HCEC 1CT (cell line): ENCODE measurements around the gene SHISA3.

Experiments used
- DNase-seq: peaks from one replicate; pipeline ENCODE4 v3.0.0-alpha.2; 2017

The SHISA3 gene

GRCh38 chr4:42392436-42392835, 4.9 kb upstream of the SHISA3 start:
- no peak for DNase-seq

- DNase-seq: no peak
Measured at GRCh38 chr4:42395595-42395994, 1.7 kb upstream of the SHISA3 start.

GRCh38 chr4:42396361-42396751, 932 bp upstream of the SHISA3 start:
- DNase-seq: no peak

GRCh38 chr4:42397635-42398170, 415 bp downstream of the SHISA3 start:
- no peak for DNase-seq

DNA sequence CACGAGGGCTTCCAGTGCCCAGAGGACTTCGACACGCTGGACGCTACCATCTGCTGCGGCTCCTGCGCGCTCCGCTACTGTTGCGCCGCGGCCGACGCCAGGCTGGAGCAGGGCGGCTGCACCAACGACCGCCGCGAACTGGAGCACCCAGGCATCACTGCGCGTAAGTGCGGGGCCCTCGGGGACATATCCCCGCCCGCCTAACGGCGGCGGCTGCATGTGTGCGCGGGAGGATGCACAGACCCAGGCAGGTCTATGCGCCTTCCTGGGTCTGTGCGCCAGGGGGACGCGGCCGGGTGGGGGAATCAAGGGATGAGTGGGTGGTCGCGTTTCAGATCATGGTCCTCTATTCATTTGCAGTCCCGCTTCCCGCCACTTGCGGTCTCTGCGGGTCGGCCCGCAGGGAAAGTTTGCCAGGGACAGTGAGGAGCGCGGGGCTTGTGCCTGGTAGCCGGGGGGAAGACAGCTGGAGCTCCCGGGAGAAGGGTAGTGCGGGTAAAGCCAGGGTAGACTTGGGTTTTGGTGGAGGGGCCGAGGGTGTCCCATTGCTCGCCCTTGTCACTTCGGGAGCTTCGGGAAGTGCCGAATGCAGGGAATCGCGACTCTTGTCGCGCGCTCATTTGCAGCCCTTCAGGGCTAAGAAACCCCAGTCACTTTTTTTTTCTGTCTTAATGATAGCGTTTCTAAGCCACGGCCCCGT, 1.0 kb downstream of the SHISA3 start:
- DNase-seq: no peak

DNA sequence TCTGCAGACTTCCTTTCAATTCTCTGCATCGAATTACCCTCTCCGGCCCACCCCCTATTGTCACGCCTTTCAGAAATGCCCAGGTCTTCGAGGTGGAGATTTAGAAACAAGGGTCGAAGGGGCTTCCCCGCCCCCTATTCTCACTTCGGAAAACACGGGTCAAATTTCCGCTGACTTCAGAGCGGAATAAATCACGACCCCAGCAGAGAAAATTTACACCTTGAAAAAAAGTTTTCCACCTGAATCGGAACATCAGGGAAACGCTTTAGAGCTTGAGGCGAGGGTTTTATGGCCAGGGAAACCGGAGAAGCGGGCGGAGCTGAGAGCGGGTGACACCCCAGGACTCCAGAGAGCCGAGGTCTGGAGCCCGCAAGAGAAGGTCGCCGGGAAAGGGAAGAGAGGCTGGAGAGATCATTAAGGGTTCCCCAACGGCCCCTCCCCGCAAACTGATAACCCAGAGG, 1.6 kb downstream of the SHISA3 start:
- no peak for DNase-seq

- DNase-seq: no peak
Measured at GRCh38 chr4:42399393-42399792, 2.1 kb downstream of the SHISA3 start.

DNA sequence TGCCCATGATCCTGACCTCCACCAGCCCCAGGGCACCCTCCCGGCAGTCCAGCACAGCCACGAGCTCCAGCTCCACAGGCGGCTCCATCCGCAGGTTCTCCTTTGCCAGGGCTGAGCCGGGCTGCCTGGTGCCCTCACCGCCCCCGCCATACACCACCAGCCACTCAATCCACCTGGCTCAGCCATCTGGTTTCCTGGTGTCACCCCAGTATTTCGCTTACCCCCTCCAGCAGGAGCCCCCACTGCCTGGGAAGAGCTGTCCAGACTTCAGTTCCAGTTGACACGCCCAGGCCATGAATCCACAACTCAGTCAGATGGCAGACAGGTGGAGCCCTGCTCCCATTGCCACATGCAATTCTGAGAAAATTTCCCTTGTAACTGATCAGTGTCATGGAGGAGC, 3.9 kb downstream of the SHISA3 start:
- no peak for DNase-seq

DNA sequence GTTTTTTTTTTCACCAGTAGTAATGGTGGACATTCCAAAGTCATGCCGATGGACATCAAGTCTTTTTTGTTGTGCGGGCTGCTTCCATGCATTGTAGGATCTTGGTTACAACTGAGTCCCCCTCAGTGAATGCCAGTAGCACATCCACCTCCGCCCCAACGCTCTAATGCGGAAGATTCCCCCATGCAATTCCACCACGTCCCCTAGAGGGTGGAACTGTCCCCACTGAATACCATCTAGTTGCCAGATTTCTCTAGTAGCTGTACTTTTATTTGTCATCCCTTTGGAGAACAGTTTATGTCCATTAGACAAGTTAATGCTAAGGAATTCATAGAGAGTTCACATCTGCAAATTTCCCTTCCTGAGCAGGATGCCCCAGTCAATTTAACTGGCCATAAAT, 6.7 kb downstream of the SHISA3 start:
- DNase-seq: no peak

DNA sequence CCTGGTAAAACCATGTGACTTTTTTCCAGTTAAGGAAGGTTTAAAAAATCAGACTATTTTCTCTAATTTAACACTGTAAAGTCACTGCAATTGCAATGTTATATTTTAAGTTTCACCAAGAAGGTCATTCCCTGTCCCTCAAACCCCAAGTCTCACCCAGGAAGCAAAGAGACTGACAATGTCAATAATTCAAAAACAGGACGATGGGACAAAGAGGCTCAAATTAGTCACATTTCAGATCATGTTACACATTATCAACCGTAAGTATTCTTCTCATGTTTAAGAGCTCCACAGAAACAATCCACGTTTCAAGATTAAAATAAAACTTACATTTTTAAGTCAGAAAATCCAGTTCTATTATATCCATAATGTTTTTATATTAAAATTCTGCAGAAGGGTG, 13.2 kb downstream of the SHISA3 start:
- DNase-seq: no peak

GRCh38 chr4:42411803-42412202, 14.5 kb downstream of the SHISA3 start:
- DNase-seq: no peak

- DNase-seq: peak; percentile 1
Measured at GRCh38 chr4:42412251-42412650, 15.0 kb downstream of the SHISA3 start.

GRCh38 chr4:42415281-42415680, 18.0 kb downstream of the SHISA3 start:
- DNase-seq: no peak

GRCh38 chr4:42416017-42416416, 18.7 kb downstream of the SHISA3 start:
- DNase-seq: no peak

- no peak for DNase-seq
Measured at GRCh38 chr4:42417550-42417949, 20.3 kb downstream of the SHISA3 start.

DNA sequence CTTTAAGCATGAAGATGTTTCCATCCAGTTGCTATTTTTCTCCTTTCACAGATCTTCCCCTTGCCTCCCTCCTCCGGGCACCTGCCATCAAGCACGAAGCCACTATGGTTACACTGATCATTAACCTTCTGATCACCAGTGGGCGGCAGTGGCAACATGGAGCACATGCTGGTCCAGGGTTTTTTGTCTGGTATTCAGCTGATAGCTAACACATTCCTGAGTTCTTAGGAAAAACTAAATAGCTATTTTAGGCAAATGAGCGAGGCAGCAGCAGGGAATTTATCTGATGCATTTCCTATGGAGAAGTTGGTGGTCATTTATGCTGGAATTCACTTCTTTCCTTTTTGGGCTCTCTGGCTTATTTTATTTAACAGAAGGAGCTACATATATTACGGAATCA, 22.9 kb downstream of the SHISA3 start:
- no peak for DNase-seq

DNA sequence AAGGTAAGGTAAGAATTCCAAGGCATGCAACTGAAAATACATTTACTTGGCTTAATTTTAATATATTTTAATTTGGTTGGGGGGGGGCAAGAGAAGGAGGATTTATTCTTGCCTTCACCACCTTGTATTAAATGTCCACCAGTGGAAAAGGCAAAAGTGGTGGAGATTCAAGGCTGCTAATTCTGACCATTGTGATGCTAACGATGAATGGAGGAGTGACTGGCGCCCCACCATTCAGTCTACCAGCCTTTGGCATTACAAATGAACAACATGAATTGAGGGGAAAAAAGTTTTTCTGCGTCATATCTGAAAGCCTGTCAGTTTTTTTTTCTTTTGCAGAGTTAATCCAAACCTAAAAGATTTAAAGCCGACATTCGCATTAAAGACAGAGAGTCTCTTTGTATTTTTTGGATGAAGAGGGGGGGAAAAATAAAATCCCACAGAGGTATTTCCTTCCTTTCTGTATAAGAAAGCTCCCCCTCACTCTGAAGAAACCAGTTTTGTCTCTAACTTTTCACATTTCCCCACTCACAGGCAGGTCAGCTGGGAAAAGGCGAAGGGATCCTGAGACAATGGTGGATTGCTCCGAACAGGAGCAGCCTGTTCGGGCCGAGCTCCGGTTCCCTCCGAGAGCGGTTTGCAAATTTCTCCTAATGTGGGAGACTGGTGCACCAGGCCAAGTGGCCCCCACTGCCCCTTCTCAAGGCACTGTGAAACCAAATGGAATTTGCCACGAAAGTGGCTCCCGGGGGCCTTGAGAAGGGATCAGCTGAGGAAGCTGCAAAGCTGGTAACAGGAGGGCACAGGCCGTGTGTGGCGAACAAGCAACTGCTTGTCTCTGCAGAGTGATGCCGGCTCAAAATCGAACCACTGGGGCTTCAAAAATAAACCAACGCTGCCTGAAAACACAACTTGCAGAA, 28.1 kb downstream of the SHISA3 start:
- no peak for DNase-seq

DNA sequence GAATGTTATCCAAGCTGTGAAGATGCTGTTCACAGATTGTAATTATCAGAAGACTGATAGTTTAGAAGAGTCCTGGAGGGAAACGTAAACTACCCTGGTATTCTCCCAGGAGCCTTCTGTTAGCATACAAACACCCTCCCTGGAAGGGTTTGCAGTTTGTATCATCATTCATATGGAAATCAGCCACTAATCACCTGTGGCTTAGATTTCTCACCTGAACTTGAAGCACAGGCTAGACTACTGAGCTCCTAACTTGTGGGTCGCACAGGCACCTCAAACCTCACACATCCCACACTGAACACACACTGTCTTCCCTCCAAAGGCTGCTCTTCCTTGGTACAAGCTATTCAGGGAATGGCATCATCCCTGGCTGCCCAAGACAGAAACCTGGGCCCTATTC, 30.7 kb downstream of the SHISA3 start:
- no peak for DNase-seq

GRCh38 chr4:42436928-42437565, 39.8 kb downstream of the SHISA3 start:
- DNase-seq: no peak

- DNase-seq: no peak
Measured at GRCh38 chr4:42440083-42440482, 42.8 kb downstream of the SHISA3 start.

DNA sequence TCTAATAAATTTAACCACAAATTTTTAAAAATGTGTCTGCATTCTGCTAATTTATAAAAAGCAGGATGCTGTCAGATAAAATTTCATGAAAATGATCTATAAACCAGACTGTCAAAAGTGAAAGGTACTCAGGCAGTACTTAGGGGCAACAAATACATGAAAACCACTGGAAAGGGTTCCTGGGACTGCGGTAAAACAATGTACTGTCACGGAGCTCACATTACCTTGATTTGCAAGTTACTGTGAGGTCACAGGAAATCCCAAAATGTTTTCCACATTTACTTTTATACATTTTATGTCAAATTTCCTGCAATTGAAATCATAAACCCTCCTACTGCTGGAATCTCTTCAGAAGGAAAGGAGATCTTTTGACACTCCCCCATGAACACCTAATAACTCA, 45.3 kb downstream of the SHISA3 start:
- DNase-seq: no peak

- no peak for DNase-seq
Measured at GRCh38 chr4:42445038-42445437, 47.8 kb downstream of the SHISA3 start.

DNA sequence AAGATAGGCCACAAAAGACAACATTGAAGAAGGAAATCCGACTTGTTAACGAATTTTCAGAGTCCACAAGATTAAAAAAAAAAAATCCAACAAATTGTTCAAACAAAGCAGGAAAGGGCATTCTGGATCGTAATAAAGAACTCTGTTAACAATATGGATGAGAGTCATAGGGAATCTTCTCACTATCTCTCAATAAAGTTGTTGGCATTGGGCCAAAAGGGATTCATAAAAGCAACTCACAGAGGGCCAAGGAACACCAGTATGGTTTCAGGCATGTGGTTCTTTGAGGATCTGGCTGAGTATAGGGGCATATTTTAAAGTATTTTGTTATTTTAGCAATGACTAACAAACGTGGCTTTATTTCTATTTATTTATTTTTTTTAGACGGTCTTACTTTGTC, 49.5 kb downstream of the SHISA3 start:
- DNase-seq: no peak
